Stimulated activated naive B cell treated with anti-CD40 and anti-IgM and Interleukin-4, amounts not matched to agents 10 μg/mL and 1 μg/mL and 100 μg/mL, for 72 hours (primary cell): ENCODE data around the gene NTSR2.

Experiments used
- ATAC-seq, 2 donors: fragments of 150-1000 bp; cut with Tn5 transposase; replicated peaks; 2 replicates each; pipeline ENCODE4 v1.10.0; 2021; ENCODE audit warnings: moderate library complexity in 1 of 2
- DNase-seq: peaks from one replicate; pipeline ENCODE4 v3.0.0; 2021
- H3K27ac Mint-ChIP-seq: one replicate; pipeline ENCODE4 v1.8.0; 2022; ENCODE audit warnings: mild to moderate bottlenecking, mixed read lengths
- H3K27me3 Mint-ChIP-seq, 2 donors: one replicate each; pipeline ENCODE4 v1.8.0; 2022; ENCODE audit warnings: mixed read lengths in 2 of 2
- H3K36me3 Mint-ChIP-seq, 2 donors: one replicate each; pipeline ENCODE4 v1.8.0; 2022; ENCODE audit warnings: mixed read lengths in 2 of 2, mild to moderate bottlenecking in 1 of 2
- H3K4me1 Mint-ChIP-seq, 2 donors: one replicate each; pipeline ENCODE4 v1.8.0; 2022; ENCODE audit warnings: mixed read lengths in 2 of 2, mild to moderate bottlenecking in 1 of 2
- H3K4me3 Mint-ChIP-seq, 2 donors: one replicate each; pipeline ENCODE4 v1.8.0; 2022; ENCODE audit warnings: mild to moderate bottlenecking in 2 of 2, mixed read lengths in 2 of 2, moderate library complexity in 1 of 2
- H3K9me3 Mint-ChIP-seq, 2 donors: one replicate each; pipeline ENCODE4 v1.8.0; 2022; ENCODE audit warnings: mixed read lengths in 2 of 2, mild to moderate bottlenecking in 1 of 2

NTSR2 gene

DNA sequence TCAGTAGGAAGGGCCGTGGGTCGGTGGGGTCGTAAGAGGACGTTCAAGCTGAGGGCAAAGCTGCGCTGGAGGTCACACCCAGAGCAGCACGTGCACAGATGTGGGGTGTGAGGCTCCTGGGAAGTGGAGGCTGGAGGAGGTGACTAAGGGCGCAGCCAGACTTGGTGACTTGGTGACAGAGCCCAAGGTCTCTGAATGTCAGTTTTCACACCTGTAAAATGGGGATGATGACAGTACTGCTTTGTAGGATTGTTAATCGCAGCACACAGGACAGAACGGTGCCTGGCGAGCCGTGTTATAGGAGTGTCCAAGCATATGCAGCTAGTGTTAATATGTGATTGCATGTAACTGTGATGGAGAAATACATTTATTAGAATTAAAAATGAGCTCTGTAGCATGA, 40.8 kb downstream of the NTSR2 start:
- Mint-ChIP-seq H3K27me3 (peaks cover 7 to 12% of the 10 kb centered on the region in 2 donors), H3K36me3 (peaks cover 0 to 2% of the 10 kb centered on the region in 2 donors), H3K4me1 (no peaks in the 10 kb centered on the region), H3K27ac (no peak overlapping the region), H3K9me3 (peaks cover 9 to 13% of the 10 kb centered on the region in 2 donors), H3K4me3 (no peak overlapping the region)
- ATAC-seq (no peak), DNase-seq (no peak)

DNA sequence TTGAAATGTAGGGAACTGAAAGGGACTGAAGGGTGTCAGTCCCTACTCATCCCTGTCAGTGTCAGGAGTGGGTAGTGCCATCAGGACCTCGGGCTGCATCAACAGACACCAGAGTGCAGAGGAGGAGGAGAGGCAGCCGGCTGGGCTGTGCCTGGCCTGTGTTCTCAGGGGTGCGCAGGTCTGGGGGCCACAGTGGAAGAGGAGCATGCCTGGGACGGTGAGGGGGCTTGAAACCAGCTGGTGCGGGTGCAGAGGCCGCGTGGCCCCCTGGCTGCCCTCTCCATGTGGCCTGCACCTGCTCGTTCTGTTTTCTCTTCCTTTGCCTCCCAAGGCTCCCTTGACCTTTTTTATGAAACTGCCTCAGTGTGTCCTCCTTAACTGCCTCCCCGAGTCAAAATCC, 41.3 kb downstream of the NTSR2 start:
- no peak for DNase-seq

DNA sequence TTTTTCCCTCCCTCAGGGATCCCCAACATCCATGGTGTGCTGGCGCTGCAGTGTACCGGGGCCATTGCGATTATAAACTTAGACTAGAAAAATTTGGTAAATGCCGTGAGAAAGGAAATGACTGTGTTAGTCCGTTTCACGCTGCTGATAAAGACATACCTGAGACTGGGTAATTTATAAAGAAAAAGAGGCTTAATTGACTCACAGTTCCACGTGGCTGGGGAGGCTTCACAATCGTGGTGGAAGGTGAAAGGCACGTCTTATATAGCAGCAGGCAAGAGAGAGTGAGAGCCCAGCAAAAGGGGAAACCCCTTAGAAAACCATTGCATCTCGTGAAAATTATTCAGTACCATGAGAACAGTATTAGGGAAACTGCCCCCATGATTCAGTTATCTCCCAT, 44.3 kb downstream of the NTSR2 start:
- no peak overlapping the region for H3K27ac Mint-ChIP-seq
- no peak overlapping the region for H3K4me3 Mint-ChIP-seq
- peaks cover 9 to 13% of the 10 kb centered on the region in 2 donors for H3K9me3 Mint-ChIP-seq
- ATAC-seq, result no peak
- no peak for DNase-seq
- H3K27me3 Mint-ChIP-seq, result peaks cover 7 to 12% of the 10 kb centered on the region in 2 donors
- H3K36me3 Mint-ChIP-seq, result peaks cover 0 to 2% of the 10 kb centered on the region in 2 donors
- H3K4me1 Mint-ChIP-seq, result no peaks in the 10 kb centered on the region

More for the DNA sequence above, 41.3 kb downstream of the NTSR2 start:
- peaks cover 9 to 13% of the 10 kb centered on the region in 2 donors for H3K9me3 Mint-ChIP-seq
- no peaks in the 10 kb centered on the region for H3K4me1 Mint-ChIP-seq
- H3K36me3 Mint-ChIP-seq, result peaks cover 0 to 2% of the 10 kb centered on the region in 2 donors
- H3K27me3 Mint-ChIP-seq, result peaks cover 7 to 12% of the 10 kb centered on the region in 2 donors
- H3K27ac Mint-ChIP-seq, result no peak overlapping the region
- no peak overlapping the region for H3K4me3 Mint-ChIP-seq
- ATAC-seq, result no peak

DNA sequence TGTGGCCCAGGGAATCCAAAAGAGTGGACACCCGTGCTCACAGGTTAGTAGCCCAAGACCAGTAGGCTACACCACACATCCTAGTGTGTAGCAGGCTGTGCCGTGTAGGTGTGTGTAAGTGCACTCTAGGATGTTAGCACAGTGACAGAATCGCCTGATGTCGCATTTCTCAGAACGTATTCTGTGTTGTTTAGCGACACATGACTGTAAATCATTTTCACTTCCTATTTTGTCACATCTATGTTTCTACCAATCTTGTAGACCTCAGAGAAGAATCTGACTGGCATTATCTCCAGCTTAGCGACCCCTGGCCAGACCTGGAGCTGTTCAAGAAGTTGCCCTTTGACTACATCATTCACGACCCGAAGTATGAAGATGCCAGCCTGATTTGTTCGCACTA, 45.1 kb downstream of the NTSR2 start:
- Mint-ChIP-seq H3K27ac (no peak overlapping the region), H3K4me1 (no peaks in the 10 kb centered on the region)
- peak; percentile 29 to 31 for ATAC-seq

DNA sequence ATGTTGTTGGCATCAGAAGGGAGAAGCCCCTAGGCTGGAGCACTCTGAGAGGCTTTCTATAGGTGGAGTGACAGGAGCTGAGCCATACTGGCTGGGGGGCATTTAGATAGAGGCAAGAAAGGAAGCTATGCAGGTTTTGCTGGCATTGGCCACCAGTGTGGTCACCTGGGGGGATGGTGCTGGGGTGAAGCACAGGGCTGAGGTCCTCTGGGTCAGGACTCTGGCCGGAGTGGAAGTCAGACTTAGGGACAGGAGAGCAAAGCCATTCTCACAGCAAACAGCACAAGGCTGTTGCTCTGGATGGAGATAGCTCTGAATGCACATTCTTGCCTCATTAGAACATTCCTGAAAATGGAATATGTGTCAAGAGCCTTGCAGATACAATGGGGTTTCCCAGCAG, 47.4 kb downstream of the NTSR2 start:
- peaks cover 7 to 9% of the 10 kb centered on the region in 2 donors for H3K9me3 Mint-ChIP-seq
- no peak overlapping the region for H3K27ac Mint-ChIP-seq
- peaks cover 2 to 8% of the 10 kb centered on the region in 2 donors for H3K27me3 Mint-ChIP-seq
- no peak for ATAC-seq
- H3K36me3 Mint-ChIP-seq, result peaks cover 0 to 1% of the 10 kb centered on the region in 2 donors
- no peaks in the 10 kb centered on the region for H3K4me1 Mint-ChIP-seq
- no peak for DNase-seq
- no peak overlapping the region for H3K4me3 Mint-ChIP-seq

More for the DNA sequence above, 45.1 kb downstream of the NTSR2 start:
- H3K9me3 Mint-ChIP-seq, result peaks cover 9 to 13% of the 10 kb centered on the region in 2 donors
- H3K36me3 Mint-ChIP-seq, result peaks cover 0 to 2% of the 10 kb centered on the region in 2 donors
- H3K4me3 Mint-ChIP-seq, result no peak overlapping the region
- DNase-seq, result no peak
- peaks cover 7 to 12% of the 10 kb centered on the region in 2 donors for H3K27me3 Mint-ChIP-seq

DNA sequence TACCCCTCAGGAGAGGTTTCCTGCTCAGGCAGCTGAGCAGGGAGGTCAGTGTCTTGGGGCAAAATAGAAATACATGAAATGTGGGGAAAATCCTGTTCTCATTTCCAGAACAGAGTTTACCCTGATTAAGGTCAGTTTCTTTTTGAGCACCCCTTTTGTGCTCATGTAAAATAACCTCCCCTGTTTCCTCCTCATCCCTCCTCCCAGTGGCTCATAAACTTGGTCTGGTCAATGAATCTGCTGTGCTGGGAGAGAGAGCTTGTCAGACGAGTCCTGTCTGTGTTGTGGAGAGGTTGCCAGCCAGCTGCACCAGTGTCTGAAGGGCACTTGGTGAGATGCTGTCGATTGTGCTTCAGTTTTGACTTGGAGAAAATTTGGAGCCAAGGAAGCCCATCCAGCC, 48.6 kb downstream of the NTSR2 start:
- Mint-ChIP-seq H3K9me3 (no peaks in the 10 kb centered on the region), H3K4me3 (no peak overlapping the region), H3K4me1 (no peaks in the 10 kb centered on the region), H3K36me3 (no peaks in the 10 kb centered on the region), H3K27ac (no peak overlapping the region), H3K27me3 (peaks cover 0 to 6% of the 10 kb centered on the region in 2 donors)
- ATAC-seq (no peak), DNase-seq (no peak)

DNA sequence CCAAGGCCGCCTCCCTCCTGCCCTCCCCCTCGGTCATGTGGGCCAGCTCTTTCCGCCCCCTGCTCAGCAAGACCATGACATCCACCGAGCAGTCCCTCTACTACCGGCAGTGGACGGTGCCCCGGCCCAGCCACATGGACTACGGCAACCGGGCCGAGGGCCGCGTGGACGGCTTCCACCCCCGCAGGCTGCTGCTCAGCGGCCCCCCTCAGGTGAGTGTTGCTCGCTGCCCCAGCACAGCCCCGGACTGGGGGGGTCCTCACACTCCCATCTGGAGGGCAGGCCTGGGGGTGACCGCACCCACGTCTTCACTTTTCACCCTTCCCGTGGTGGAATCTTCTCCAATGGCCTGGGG, 51.3 kb downstream of the NTSR2 start:
- Mint-ChIP-seq H3K27ac (no peak overlapping the region), H3K27me3 (peaks cover 0 to 6% of the 10 kb centered on the region in 2 donors), H3K36me3 (no peaks in the 10 kb centered on the region), H3K4me1 (no peaks in the 10 kb centered on the region), H3K4me3 (no peak overlapping the region), H3K9me3 (no peaks in the 10 kb centered on the region)
- DNase-seq (no peak), ATAC-seq (no peak)

DNA sequence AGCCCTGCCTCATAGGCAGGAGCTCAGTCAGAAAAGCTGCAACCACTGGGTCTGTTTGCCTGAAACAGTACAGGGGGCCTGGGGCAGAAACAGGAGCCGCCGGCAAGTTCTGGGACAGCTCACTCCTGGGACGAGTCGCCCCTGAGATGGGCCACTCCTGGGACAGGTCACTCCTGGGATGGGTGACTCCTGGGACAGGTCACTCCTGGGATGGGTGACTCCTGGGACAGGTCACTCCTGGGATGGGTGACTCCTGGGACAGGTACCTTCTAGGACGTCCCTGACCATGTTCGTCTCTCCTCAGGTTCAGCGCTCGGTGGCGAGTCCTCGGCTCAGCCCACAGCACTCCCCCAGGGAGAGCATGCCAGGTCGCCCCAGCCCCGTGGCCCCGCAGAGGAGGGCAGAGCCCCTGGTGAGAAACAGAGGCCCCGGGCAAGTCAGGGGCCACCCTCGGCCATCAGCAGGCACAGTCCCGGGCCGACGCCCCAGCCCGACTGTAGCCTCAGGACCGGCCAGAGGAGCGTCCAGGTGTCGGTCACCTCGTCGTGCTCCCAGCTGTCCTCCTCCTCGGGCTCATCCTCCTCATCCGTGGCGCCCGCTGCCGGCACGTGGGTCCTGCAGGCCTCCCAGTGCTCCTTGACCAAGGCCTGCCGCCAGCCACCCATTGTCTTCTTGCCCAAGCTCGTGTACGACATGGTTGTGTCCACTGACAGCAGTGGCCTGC, 51.8 kb downstream of the NTSR2 start:
- Mint-ChIP-seq H3K4me1 (no peaks in the 10 kb centered on the region), H3K36me3 (no peaks in the 10 kb centered on the region), H3K27me3 (peaks cover 0 to 6% of the 10 kb centered on the region in 2 donors), H3K4me3 (no peak overlapping the region), H3K27ac (no peak overlapping the region), H3K9me3 (no peaks in the 10 kb centered on the region)
- DNase-seq, result no peak
- ATAC-seq, result no peak

DNA sequence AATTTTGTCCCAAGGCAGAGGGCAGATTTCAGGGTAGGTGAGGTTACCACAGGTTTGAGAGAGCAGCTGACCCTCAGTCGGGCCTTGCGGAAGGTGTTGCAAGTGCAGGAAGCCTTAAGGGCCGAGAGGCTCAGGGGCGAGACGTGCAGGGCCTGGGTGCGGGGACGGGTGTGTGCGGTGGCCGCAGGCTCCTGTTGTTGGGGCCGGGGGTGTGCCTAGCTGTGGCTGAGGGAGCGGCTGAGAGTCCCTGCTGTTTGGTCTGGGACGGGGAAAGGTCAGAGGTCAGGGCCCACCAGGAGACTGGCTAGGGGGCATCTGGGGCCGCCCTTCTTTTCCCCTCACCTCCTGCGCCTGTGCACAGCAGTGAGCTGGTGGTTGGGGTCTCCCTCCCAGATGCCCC, 52.5 kb downstream of the NTSR2 start:
- Mint-ChIP-seq H3K36me3 (no peaks in the 10 kb centered on the region), H3K9me3 (no peaks in the 10 kb centered on the region), H3K27ac (no peak overlapping the region), H3K4me3 (no peak overlapping the region), H3K27me3 (peaks cover 0 to 4% of the 10 kb centered on the region in 2 donors), H3K4me1 (no peaks in the 10 kb centered on the region)
- no peak for ATAC-seq
- DNase-seq, result no peak

DNA sequence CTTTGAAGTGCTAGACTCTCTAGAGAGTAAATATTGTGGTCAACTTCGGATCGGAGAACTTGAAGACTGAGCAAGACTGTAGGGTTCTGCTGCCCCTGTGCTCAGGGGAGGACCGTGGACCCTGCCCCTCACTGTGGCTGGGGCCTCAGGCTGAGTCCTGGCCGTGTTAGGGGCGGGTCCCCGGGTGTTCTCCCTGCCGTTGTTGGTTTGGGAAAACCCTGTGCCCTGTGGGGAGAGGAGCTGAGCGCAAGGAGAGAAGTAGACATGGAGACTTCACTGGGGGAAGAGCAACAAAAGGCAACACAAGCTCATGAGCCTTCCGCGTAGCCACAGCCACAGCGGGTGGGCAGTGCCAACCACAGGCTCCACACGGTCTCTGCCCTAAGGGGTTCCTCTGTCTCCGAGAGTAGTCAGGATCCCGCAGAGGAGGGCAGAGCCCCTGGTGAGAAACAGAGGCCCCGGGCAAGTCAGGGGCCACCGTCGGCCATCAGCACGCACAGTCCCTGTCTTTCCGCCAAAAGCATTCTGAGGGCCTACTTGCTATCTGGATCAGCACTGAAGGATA, 53.1 kb downstream of the NTSR2 start:
- Mint-ChIP-seq H3K36me3 (no peaks in the 10 kb centered on the region), H3K4me3 (no peak overlapping the region), H3K27me3 (no peaks in the 10 kb centered on the region), H3K27ac (no peak overlapping the region), H3K9me3 (no peaks in the 10 kb centered on the region), H3K4me1 (no peaks in the 10 kb centered on the region)
- ATAC-seq (no peak), DNase-seq (no peak)

DNA sequence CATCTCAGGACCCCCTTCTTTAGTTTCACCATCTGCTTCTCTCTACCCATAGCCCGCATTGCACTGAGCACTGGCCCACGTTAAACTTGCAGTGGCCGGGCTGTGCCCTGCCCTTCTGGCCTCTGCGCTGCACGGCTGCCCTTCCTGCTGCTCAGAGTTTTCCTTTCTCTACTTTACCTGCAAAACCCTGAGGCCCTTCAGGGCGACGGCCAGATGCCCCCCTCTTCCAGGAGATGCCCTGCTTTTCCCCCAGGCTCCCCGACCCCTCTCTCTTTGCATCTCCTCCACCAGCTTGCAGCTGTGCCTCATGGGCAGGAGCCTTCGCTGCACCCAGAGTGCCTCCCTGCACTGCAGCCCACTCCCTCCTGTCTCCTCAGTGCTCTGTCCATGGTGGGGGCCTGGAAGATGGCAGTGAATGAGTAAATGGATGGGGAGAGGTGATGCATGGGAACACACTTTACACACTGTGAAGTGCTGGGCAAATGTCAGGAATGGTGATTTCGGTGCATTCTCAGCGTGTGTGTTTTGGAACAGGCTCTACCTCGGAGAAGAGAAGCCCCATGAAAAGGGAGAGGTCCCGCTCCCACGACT, 53.8 kb downstream of the NTSR2 start:
- H3K4me1 Mint-ChIP-seq, result no peaks in the 10 kb centered on the region
- H3K36me3 Mint-ChIP-seq, result no peaks in the 10 kb centered on the region
- no peak for ATAC-seq
- H3K27ac Mint-ChIP-seq, result no peak overlapping the region
- no peaks in the 10 kb centered on the region for H3K27me3 Mint-ChIP-seq
- DNase-seq, result no peak
- H3K4me3 Mint-ChIP-seq, result no peak overlapping the region
- no peaks in the 10 kb centered on the region for H3K9me3 Mint-ChIP-seq

DNA sequence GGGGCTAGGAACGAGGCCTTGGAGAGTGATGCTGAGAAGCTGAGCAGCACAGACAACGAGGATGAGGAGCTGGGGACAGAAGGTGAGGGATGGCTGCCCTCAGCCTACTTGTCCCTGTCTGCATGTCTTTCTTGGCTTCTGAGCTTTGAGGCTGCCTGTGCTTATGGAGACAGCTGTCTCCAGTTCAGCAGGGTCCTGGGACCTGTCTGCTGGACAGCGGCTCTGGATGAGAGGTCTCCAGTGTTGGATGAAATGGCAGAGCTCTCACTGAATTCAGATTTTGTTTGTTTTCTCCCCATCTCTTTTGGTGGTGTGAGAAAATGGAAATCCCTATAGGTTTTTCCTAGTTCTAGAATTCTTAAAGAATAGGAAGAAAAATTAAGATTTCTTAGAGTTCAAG, 54.8 kb downstream of the NTSR2 start:
- no peak overlapping the region for H3K27ac Mint-ChIP-seq
- ATAC-seq, result no peak

DNA sequence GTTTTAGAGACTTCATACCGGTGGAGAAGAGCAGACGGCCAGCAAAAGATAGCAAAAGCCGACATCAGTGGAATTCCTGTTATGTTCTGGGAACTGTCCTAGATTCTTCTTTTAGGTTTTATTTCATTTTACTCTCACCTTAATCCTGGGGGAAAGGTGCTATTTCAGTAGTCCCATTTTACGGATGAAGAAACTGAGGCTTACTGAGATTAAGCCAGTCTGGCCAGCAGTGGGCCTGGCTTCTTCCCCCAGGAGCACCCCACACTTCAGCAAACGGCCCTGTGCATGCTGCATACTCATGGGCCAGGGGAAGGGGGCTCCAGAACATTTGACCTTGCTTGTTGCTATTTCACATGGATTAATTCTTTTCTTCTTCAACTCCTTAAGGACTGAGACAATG, 56.7 kb downstream of the NTSR2 start:
- ATAC-seq (no peak), DNase-seq (no peak)
- H3K36me3 Mint-ChIP-seq, result no peaks in the 10 kb centered on the region
- peaks cover 0 to 12% of the 10 kb centered on the region in 2 donors for H3K27me3 Mint-ChIP-seq
- H3K4me3 Mint-ChIP-seq, result no peak overlapping the region
- H3K9me3 Mint-ChIP-seq, result no peaks in the 10 kb centered on the region
- no peaks in the 10 kb centered on the region for H3K4me1 Mint-ChIP-seq
- H3K27ac Mint-ChIP-seq, result no peak overlapping the region

More for the DNA sequence above, 54.8 kb downstream of the NTSR2 start:
- H3K27me3 Mint-ChIP-seq, result no peaks in the 10 kb centered on the region
- no peak overlapping the region for H3K4me3 Mint-ChIP-seq
- no peaks in the 10 kb centered on the region for H3K4me1 Mint-ChIP-seq
- H3K9me3 Mint-ChIP-seq, result no peaks in the 10 kb centered on the region
- H3K36me3 Mint-ChIP-seq, result no peaks in the 10 kb centered on the region
- no peak for DNase-seq

DNA sequence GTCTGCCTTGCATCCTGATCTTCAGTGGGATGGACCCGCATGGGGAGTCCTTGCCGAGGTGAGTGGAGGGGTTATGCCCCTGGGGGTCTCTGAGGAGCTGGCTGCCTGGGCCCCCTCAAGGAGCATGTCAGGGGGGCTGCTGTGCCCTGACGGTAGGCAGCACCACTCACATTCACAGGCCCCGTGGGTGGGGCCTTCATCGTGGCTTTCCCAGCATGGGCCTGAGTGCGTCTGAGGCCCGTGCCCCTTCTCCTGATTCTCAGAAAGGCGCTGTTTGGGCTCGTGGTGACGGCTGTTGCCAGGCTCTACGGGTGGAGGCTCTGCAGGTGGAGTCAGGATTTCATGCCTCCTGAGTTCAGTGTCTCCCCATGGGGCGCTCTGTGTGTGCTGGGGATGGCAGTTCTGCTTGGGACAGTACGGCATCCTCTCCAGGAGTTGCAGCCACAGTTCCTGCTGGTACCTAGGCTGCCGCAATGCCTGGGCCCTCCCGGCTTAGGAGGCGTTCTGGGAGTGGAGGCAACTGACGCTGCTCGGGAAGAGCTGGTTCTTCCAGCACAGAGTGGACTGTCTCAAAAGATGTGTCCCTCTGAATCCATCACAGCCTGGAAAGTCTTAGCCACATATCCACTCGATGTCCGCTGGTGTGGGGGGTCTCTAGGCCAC, 57.3 kb downstream of the NTSR2 start:
- DNase-seq, result no peak
- Mint-ChIP-seq H3K9me3 (no peaks in the 10 kb centered on the region), H3K4me3 (no peak overlapping the region), H3K4me1 (no peaks in the 10 kb centered on the region), H3K36me3 (no peaks in the 10 kb centered on the region), H3K27ac (no peak overlapping the region), H3K27me3 (peaks cover 0 to 12% of the 10 kb centered on the region in 2 donors)
- ATAC-seq, result no peak

DNA sequence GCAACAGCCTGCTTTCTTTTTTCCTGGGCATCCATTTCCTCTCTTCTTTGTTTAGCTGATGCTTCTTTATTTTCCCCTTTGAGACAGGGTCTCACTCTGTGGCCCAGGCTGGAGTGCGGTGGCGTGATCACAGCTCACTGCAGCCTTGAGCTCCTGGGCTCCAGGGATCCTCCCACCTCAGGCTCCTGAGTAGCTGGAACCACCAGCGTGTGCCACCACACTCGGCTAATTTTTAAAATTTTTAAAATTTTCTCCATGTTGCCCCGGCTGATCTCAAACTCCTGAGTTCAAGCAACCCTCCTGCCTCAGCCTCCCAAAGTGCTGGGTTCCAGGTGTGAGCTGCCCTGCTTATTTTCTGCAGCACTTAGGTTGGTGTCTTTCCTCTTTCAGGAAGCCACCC, 58.7 kb downstream of the NTSR2 start:
- ATAC-seq (no peak), DNase-seq (no peak)
- Mint-ChIP-seq H3K36me3 (no peaks in the 10 kb centered on the region), H3K27me3 (peaks cover 0 to 12% of the 10 kb centered on the region in 2 donors), H3K9me3 (no peaks in the 10 kb centered on the region), H3K4me3 (no peak overlapping the region), H3K27ac (no peak overlapping the region), H3K4me1 (no peaks in the 10 kb centered on the region)
